Activated CD4-positive, alpha-beta T cell treated with anti-CD3 and anti-CD28 coated beads for 36 hours (primary cell): ENCODE measurements around the gene SDC1. TPM values are rescaled to one million over a fixed set of nuclear protein-coding genes. Genes with fewer than 3 reads are reported as not detected.
"Not testable (repeated sequence)": the region's sequence is repeated elsewhere in the genome, so short reads cannot be mapped to it uniquely, and the experiment has no call there.

Experiments used
- ATAC-seq: fragments of 200-7000 bp; cut with Tn5 transposase; one replicate; pipeline ENCODE4 v1.10.0; 2021; ENCODE audit warnings: mild to moderate bottlenecking, moderate library complexity
- CTCF ChIA-PET: fragments of 350-600 bp; sonication (Branson Sonifier 250); formaldehyde crosslinking; loops from one replicate; lab custom pipeline; 2021; ENCODE audit warnings: antibody characterized with exemption; lab: Charles Lee
- POLR2A ChIA-PET: fragments of 350-600 bp; sonication (Branson Sonifier 250); formaldehyde crosslinking; loops from one replicate; lab custom pipeline; 2021; ENCODE audit warnings: antibody characterized with exemption, inconsistent platforms; lab: Charles Lee
- DNase-seq: peaks from one replicate; pipeline ENCODE4 v3.0.0-alpha.2; 2020
- H3K27ac Mint-ChIP-seq: one replicate; pipeline ENCODE4 v1.8.0; 2021; ENCODE audit warnings: mixed read lengths
- H3K27me3 Mint-ChIP-seq: one replicate; pipeline ENCODE4 v1.8.0; 2021; ENCODE audit warnings: mixed read lengths
- H3K36me3 Mint-ChIP-seq: one replicate; pipeline ENCODE4 v1.8.0; 2021; ENCODE audit warnings: low read depth, mixed read lengths
- H3K4me1 Mint-ChIP-seq: one replicate; pipeline ENCODE4 v1.8.0; 2021; ENCODE audit warnings: mixed read lengths
- H3K4me3 Mint-ChIP-seq: one replicate; pipeline ENCODE4 v1.8.0; 2021; ENCODE audit warnings: mild to moderate bottlenecking, moderate library complexity, mixed read lengths
- H3K9me3 Mint-ChIP-seq: one replicate; pipeline ENCODE4 v1.8.0; 2021; ENCODE audit warnings: low read depth, mixed read lengths
- intact Hi-C, 2 experiments: fragments of 100-400 bp; cut with DNase I in 1 of 2; cut with micrococcal nuclease in 1 of 2; formaldehyde crosslinking; loops; one replicate each; pipeline versions ENCODE4 v1.14.2 to v1.15.1; 2022 to 2024; cut with DNase I, micrococcal nuclease
- total RNA-seq, 2 experiments: library from RNA; stranded (reverse); gene quantifications; one replicate each; pipeline ENCODE4 v1.2.3, GENCODE V29; 2021

Gene SDC1
- total RNA-seq, 2 experiments from 2014 or later: 0.23 TPM; not detected in 1

DNA sequence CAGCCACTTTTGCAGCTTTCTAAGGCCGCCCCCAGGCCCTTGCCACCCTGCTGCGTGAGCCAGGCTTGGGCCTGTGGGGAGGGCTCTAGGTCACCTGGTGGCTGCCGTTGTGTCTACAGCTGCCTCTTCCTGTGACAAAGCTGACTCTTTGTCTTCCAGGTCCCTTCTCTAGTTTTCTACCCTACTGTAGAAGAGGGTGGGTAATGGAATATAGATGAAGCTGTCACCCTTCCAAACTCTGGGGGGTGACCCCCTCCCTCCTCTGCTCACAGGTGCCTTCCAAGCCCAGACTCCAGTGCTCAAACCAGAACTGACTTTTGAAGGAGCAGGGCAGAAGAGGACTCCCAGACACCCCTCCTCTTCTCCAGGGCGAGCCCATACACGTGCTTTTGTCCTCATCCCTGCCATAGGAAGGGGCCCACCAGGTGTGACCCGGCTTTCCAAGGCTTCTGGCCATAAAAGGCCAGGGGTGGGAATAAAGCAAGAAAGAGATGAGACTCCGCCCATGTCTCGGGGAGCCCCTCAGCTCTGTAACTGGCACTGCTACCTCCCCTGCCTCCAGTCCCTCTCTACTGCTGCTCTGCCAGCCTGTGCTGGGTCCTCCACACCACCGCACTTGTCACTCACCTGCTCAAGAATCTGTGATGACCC lies 17.9 kb upstream of the SDC1 start:
- Mint-ChIP-seq H3K27me3 (no peaks in the 10 kb centered on the region), H3K9me3 (no peaks in the 10 kb centered on the region), H3K4me3 (no peak overlapping the region), H3K36me3 (peaks cover 19% of the 10 kb centered on the region), H3K4me1 (peaks cover 4% of the 10 kb centered on the region), H3K27ac (no peak overlapping the region)
- CTCF ChIA-PET: interaction anchor here (0.5 to 1.6 kb wide), 6 partner anchors 11 to 84 kb away, joined by 3 to 7 read pairs (median 4); no protein-coding TSS in a partner anchor
- ATAC-seq: peak; percentile 40
- intact Hi-C loops: loop anchor here (5.0 to 10.0 kb wide), 3 partner anchors 179 to 399 kb away; no protein-coding TSS in a partner anchor
- no peak for DNase-seq
- POLR2A ChIA-PET: no interaction called here

DNA sequence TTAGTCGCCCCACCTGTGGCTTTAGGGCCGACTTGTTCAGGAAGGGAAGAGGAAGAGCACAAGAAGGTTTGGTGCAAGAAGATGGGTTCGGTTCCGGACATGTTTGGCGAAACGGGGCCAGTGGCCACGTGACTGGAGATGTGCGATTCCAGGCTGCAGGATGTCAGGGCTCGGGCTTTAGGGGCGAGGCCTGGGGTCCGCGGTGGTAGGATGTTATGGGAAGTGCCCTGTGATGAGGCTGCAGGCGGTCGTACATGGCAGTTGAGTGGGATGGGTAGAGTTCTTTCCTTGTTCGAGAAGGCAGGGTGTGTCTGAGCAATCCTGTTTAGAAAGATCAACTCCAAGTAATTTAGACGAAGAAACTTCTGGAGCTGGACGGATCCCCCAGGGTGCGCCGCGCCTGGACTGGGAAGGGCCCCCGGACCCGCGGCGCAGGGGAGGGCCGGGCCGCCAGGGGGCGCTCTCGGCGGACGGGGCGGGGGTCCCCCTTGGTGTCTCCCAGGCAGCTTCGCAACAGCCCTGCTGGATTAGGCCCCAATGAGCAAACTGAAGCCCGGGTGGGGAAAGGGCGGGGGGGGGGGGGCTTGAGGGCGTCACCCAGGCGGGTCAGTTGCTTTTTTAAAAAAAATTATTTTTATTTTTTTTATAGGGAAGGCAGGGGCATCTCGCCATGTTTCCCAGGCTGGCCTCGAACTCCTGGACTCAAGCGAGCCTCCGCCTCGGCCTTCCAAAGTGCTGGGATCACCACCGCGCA lies 17.2 kb upstream of the SDC1 start:
- POLR2A ChIA-PET: no interaction called here
- intact Hi-C loops: loop anchor here (5.0 to 10.0 kb wide), 3 partner anchors 180 to 400 kb away; no protein-coding TSS in a partner anchor

DNA sequence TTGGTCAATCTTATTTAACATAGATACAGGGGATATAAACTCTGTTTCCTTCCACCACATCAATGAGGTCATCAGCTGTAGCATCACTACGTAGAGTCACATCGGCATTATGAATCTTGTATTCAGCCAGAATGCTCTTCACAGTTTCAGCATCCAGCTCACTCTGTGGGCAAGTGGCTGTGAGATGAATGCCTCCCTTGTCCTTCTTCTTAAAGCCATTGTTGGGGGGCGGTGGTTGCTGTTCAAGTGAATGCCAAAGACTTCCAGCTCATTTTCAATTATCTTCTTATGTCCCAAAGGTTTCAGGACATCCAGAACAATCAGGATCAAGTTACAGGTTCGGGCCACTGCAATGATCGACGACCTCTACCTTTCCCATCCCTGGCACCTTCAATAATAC lies 15.4 kb upstream of the SDC1 start:
- H3K4me1 Mint-ChIP-seq, H3K9me3 Mint-ChIP-seq, DNase-seq, CTCF ChIA-PET, H3K27ac Mint-ChIP-seq, H3K4me3 Mint-ChIP-seq, H3K27me3 Mint-ChIP-seq, H3K36me3 Mint-ChIP-seq, POLR2A ChIA-PET, ATAC-seq: not testable (repeated sequence)
- intact Hi-C loops: loop anchor here (5.0 to 10.0 kb wide), 3 partner anchors 182 to 402 kb away; no protein-coding TSS in a partner anchor

More for the DNA sequence above, 17.2 kb upstream of the SDC1 start:
- Mint-ChIP-seq H3K27ac (no peak overlapping the region), H3K36me3 (peaks cover 12% of the 10 kb centered on the region), H3K9me3 (no peaks in the 10 kb centered on the region), H3K4me3 (peak overlapping the region; percentile 38), H3K4me1 (peaks cover 4% of the 10 kb centered on the region), H3K27me3 (peaks cover 2% of the 10 kb centered on the region)
- CTCF ChIA-PET: interaction anchor here (0.6 to 1.6 kb wide), 5 partner anchors 10 to 181 kb away, joined by 3 to 7 read pairs (median 4); no protein-coding TSS in a partner anchor
- DNase-seq (peak; percentile 69), ATAC-seq (peak; percentile 76)

DNA sequence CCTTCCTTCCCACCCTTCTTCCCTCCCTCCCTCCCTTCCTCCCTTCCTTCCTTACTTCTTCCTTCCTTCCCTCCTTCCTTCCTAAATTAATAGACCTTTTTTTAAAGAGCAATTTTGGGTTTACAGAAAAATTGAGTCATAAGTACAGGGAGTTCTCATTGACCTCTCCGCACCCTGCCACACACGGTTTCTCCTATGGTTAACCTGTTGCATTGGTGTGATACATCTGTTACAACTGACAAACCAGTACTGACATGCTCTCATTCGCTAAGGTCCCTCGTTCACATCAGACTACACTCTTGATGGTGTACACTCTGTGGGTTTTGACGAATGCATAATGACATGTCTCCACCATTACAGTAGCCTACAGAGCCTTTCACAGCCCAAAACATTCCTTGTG lies 11.6 kb upstream of the SDC1 start:
- H3K9me3 Mint-ChIP-seq: no peaks in the 10 kb centered on the region
- ATAC-seq (no peak), DNase-seq (no peak)
- H3K27me3 Mint-ChIP-seq: peaks cover 13% of the 10 kb centered on the region
- H3K4me3 Mint-ChIP-seq: no peak overlapping the region
- no peaks in the 10 kb centered on the region for H3K36me3 Mint-ChIP-seq
- POLR2A ChIA-PET: no interaction called here
- intact Hi-C loops: no loop called here
- H3K27ac Mint-ChIP-seq: no peak overlapping the region
- H3K4me1 Mint-ChIP-seq: peaks cover 1% of the 10 kb centered on the region
- CTCF ChIA-PET: no interaction called here

DNA sequence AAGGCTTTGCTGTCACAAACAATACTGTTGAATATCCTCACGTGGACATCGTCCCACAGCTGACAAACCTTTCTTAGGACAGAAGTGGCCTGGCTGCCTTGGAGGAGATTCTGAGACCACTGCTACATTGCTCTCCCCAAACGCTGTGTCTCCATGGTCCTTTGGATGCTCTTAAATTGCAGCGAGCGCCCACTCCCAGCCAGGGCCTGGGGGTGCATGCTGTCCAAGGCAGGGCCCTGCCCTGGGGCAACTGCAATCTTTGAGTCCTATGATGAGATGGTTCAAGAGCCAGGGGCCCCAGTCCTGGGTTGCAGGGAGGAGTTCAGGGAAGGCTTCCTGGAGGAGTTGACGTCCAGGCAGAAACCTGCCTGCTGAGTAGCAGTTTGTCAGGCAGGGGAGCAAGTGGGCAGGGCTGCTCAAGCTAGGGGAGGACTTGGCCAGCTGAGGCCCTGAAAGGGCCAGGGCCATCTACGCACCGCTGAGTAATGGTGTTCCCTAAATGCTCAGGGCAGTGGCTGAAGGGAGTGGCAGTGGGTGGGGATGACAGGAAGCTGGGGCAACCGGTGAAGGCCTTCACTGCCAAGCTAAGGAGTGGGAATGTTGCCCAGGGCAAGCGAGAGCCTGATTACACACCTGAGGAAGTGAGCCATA lies 10.8 kb upstream of the SDC1 start:
- H3K27me3 Mint-ChIP-seq: peaks cover 15% of the 10 kb centered on the region
- H3K4me1 Mint-ChIP-seq: no peaks in the 10 kb centered on the region
- DNase-seq (no peak), ATAC-seq (no peak)
- no peaks in the 10 kb centered on the region for H3K36me3 Mint-ChIP-seq
- no peak overlapping the region for H3K4me3 Mint-ChIP-seq
- POLR2A ChIA-PET: interaction anchor here (0.7 kb wide), 1 partner anchor 8 kb away, joined by 10 read pairs; no protein-coding TSS in a partner anchor
- no peaks in the 10 kb centered on the region for H3K9me3 Mint-ChIP-seq
- intact Hi-C loops: no loop called here
- CTCF ChIA-PET: interaction anchor here (0.6 to 0.8 kb wide), 2 partner anchors 96 to 416 kb away, joined by 3 read pairs; no protein-coding TSS in a partner anchor
- no peak overlapping the region for H3K27ac Mint-ChIP-seq

DNA sequence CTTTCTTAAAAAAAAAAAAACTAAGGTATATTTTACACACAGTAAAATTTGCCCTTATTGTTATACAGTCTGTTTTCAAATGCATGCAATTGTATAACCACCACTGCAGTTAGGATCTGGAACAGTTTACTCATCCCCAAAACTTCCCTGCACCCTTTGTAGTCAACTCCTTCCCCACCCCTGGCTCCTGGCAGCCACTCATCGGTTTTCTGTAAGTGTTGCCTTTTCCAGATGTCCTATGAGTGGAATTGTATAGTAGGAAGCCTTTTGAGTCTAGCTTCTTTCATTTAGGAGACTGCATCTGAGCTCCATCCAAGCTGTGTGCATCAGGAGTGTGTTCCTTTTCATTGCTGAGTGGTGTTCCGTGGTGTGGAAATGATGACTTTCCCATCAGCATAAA lies 9.7 kb upstream of the SDC1 start:
- CTCF ChIA-PET: interaction anchor here (0.7 to 0.8 kb wide), 2 partner anchors 15 to 417 kb away, joined by 3 read pairs; no protein-coding TSS in a partner anchor
- H3K36me3 Mint-ChIP-seq, ATAC-seq, H3K27ac Mint-ChIP-seq, intact Hi-C loops, H3K9me3 Mint-ChIP-seq, H3K4me1 Mint-ChIP-seq, H3K4me3 Mint-ChIP-seq, DNase-seq, POLR2A ChIA-PET: not testable (repeated sequence)
- H3K27me3 Mint-ChIP-seq: peaks cover 20% of the 10 kb centered on the region

DNA sequence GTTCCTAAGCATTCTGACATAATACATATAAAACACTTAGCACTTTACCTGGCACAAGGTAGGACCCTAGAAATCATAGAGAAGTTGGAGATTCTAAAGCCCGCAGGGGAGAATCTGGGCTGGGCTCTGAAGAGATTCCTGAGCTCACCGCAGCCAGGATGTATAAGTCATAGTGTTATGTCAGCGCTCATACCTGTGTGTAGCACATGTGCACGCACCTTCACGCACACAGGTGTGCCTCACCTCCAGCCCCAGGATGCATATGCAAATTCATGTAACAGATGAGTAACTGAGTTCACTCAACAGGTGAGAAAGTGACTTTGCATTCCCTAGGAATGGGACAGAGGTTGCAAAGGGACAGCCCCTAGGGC lies 7.9 kb upstream of the SDC1 start:
- Mint-ChIP-seq H3K27ac (no peak overlapping the region), H3K4me1 (no peaks in the 10 kb centered on the region), H3K36me3 (no peaks in the 10 kb centered on the region), H3K9me3 (no peaks in the 10 kb centered on the region), H3K4me3 (no peak overlapping the region), H3K27me3 (peaks cover 26% of the 10 kb centered on the region)
- DNase-seq (no peak), ATAC-seq (no peak)
- intact Hi-C loops: no loop called here
- CTCF ChIA-PET: interaction anchor here (0.7 to 1.5 kb wide), 2 partner anchors 10 to 319 kb away, joined by 3 to 4 read pairs; no protein-coding TSS in a partner anchor
- POLR2A ChIA-PET: no interaction called here

DNA sequence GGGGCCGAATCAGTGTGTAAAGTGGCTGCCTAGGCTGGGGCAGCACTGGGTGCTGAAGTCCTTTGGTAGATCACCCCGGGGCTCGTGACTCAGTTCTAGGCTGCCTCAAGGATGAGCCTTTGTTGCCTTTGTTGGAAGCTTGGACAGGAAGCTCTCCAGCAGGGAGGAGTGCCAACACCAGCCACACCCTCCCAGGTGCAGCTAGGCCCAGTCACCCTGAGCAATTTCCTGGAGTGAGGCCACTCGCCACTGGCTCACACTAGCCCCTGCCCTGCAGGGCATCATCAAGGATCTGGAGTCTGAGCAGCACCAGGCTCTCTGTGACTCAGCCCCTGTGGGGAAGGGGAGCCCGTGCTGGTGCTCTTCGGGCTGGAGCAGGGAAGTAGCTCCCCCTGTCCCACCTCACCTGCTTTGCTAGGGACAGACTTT lies 6.7 kb upstream of the SDC1 start:
- H3K36me3 Mint-ChIP-seq: no peaks in the 10 kb centered on the region
- ATAC-seq: peak; percentile 19
- POLR2A ChIA-PET: no interaction called here

DNA sequence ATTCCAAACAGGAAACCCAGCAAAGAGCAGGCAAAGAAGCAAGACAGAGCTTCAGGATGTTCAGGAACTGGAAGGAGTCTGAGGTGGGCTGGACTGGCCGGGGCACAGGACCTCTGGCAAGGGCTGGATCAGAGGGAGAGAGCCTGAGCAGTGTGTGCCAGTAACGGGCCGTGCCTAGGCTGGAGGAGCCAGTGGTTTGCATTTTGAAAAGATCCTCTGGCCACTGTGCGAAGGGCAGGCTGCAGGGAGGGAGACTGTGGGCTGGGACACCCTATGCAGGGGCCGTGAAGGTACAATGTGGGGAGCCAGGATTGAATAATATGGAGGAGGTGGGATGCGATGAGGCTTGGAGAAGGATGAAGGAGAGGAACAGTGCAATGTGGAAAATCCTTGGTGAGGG lies 6.2 kb upstream of the SDC1 start:
- peaks cover 29% of the 10 kb centered on the region for H3K27me3 Mint-ChIP-seq
- no peak overlapping the region for H3K4me3 Mint-ChIP-seq
- ATAC-seq: no peak
- H3K27ac Mint-ChIP-seq: no peak overlapping the region
- H3K36me3 Mint-ChIP-seq: no peaks in the 10 kb centered on the region
- intact Hi-C loops: no loop called here
- ChIA-PET POLR2A (no interaction called here), CTCF (interaction anchor here (1.0 to 1.5 kb wide), 2 partner anchors 12 to 32 kb away, joined by 3 to 4 read pairs; no protein-coding TSS in a partner anchor)
- H3K9me3 Mint-ChIP-seq: no peaks in the 10 kb centered on the region
- no peak for DNase-seq
- no peaks in the 10 kb centered on the region for H3K4me1 Mint-ChIP-seq

More for the DNA sequence above, 6.7 kb upstream of the SDC1 start:
- intact Hi-C loops: no loop called here
- H3K27ac Mint-ChIP-seq: no peak overlapping the region
- DNase-seq: no peak
- CTCF ChIA-PET: interaction anchor here (0.6 to 1.5 kb wide), 3 partner anchors 11 to 167 kb away, joined by 3 to 4 read pairs (median 3); no protein-coding TSS in a partner anchor
- H3K27me3 Mint-ChIP-seq: peaks cover 30% of the 10 kb centered on the region
- no peak overlapping the region for H3K4me3 Mint-ChIP-seq
- H3K4me1 Mint-ChIP-seq: no peaks in the 10 kb centered on the region
- H3K9me3 Mint-ChIP-seq: no peaks in the 10 kb centered on the region

DNA sequence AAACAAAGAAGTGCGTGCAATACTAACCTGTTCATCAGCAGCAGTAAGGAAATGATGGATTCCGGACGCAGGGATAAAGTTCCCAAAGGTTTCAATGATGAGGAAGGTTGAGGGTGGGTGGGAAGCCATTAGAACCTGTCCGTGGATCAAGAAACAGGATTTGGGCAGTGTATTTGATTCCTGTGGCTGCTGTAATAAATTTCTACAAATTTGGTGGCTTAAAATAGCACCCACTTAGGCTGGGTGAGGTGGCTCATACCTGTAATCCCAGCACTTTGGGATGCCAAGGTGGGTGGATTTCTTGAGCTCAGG lies 5.1 kb upstream of the SDC1 start:
- Mint-ChIP-seq H3K4me3 (no peak overlapping the region), H3K27me3 (peaks cover 34% of the 10 kb centered on the region), H3K36me3 (no peaks in the 10 kb centered on the region), H3K9me3 (no peaks in the 10 kb centered on the region), H3K4me1 (peaks cover 3% of the 10 kb centered on the region), H3K27ac (no peak overlapping the region)
- POLR2A ChIA-PET: no interaction called here
- intact Hi-C loops: no loop called here
- CTCF ChIA-PET: no interaction called here
- DNase-seq (no peak), ATAC-seq (no peak)
